ENCODE measurements around the gene HSPB6.

The HSPB6 gene

DNA sequence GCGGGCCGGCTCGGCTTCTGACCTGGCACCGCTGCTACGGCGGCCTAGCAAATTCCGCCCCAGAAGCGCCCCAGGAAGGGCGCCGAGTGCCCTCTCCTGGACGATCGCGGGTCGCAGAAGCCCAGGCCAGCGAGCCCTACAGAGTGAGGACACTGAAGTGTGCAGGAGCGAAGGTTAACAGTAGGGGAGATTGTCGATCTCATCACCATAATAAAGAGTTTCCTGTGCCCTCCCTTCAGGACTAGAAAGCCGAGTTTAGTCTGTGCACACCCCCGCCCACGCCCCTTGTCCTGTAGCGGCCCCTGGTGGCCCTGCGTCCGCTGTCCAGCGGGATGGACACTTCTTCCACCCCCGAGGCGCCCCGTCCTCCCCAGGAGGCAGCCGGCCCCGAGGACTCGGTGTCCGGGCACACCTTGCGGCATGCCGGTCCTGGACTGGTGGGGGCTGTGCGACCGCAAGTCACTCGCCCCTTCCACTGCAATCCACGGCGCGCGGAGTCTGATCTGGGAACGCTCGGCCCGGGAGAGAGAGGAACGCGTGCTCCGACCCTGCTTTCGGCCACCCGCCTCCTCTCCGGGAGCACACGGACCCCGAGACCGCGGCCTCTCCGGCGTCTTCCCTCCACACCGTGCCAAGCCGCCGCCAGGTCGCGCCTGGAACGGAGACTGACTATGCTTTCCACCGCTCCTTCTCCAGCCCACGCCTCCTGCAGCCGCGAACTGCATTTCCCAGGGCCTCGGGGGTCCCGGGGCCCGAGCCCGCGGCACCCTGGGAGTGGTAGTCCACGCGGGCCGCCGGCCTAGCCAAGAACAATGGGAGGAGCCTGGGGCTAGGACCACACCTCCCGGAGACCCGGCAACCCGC lies 39.8 kb downstream of the HSPB6 start:
- DNase-seq (ENCODE audit: low spot score) = peak; percentile 83

DNA sequence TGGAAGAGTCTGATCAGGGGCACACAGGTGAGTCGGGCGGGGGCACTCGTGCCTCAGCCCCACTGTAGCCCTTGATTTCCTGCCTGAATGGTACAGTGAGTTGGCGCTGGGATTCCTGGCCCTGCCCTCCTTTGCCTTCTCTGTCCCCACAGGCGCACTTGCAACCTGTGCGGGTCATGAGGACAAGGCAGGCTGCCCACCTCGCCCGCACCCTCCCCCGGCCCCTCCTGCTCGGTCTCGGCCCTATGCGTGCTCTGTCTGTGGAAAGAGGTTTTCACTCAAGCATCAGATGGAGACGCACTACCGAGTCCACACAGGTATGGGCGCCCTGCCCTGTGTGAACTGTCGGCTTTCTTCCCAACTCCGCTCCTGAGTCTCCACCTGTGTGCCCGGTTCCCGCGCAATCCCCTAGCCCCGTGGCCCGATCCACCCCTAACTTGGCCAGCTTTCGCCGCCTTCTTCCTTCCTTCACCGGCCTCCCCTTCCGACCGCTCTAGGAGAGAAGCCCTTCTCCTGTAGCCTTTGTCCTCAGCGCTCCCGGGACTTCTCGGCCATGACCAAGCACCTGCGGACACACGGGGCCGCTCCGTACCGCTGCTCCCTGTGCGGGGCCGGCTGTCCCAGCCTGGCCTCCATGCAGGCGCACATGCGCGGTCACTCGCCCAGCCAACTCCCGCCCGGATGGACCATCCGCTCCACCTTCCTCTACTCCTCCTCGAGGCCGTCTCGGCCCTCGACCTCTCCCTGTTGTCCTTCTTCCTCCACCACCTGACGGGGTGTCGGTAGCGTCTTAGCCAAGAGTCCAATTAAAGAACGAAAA lies 40.6 kb downstream of the HSPB6 start:
- DNase-seq (ENCODE audit: low spot score) = peak; percentile 58

DNA sequence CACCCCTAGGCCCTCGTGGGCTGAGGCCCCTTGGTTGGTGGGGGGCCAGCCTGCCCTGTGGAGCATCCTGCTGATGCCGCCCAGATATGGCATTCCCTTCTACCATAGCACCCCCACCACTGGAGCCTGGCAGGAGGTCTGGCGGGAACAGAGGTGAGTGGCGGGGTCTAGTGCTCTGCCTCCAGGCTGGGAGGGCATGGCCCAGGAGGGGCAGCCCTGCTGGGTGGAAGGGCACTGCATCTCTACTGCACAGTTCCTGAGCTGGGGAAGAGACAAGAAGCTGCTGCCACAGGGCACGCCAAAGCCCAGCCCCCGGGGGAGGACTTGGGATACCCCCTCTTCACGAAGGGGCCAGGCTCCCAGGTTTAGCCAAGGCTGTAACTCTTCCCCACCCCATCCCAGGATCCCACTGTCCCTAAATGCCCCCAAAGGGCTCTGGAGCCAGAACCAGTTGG lies 41.4 kb downstream of the HSPB6 start:
- DNase-seq (ENCODE audit: low spot score) = no peak

DNA sequence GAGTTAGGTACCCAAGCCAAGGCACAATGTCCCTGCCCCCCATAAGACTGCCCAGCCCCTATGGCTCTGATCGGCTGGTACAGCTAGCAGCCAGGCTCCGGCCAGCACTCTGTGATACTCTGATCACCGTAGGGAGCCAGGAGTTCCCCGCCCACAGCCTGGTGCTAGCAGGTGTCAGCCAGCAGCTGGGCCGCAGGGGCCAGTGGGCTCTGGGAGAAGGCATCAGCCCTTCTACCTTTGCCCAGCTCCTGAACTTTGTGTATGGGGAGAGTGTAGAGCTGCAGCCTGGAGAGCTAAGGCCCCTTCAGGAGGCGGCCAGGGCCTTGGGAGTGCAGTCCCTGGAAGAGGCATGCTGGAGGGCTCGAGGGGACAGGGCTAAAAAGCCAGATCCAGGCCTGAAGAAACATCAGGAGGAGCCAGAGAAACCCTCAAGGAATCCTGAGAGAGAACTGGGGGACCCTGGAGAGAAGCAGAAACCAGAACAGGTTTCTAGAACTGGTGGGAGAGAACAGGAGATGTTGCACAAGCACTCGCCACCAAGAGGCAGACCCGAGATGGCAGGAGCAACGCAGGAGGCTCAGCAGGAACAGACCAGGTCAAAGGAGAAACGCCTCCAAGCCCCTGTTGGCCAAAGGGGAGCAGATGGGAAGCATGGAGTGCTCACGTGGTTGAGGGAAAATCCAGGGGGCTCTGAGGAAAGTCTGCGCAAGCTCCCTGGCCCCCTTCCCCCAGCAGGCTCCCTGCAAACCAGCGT lies 42.1 kb downstream of the HSPB6 start:
- DNase-seq (ENCODE audit: low spot score) = no peak

DNA sequence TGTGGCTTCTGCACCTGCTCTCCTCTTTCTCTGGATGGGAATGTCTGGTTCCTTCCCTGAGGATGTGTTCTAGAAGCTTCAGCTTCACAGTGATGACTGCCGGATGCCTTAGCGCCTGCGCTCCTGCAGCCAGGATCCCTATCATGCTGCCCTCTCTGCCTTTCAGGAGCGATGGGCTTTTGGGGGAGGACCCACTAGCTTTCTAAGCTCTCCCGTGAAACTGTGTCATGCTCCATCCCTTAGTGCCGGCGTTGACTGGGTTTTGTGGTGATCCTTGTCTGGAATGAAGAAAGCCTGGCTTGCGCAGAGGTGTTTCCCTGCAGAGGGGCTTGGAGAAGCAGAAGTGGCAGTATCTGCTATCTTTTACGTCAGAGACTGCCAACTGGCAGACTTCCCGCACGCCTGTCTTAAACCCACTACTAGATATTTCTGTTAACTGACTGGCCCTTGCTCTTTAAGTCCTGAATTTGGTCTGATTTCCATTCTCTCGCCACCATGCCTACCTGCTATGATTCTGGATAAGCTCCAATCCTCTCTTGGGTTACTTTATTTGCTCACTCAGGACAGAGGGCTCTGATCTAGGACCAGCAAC lies 42.8 kb downstream of the HSPB6 start:
- no peak for DNase-seq (ENCODE audit: low spot score)

DNA sequence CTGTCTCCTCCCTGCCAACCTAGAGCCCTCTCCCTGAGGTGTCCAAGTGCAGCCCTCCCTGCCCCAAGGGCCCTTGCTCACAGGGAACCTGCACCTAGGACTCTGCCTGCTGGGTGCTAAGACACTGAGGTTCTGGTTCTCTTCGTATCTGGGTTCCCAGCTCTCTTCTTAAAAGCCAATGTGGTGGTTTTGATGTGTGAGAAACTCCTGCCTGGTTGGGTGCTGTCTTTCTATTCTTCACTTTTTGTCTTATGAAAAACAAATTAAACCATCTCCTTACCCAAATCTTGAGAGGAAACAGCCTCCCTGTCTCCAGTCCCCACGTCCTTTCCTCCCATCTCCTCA lies 43.4 kb downstream of the HSPB6 start:
- DNase-seq (ENCODE audit: low spot score) = no peak

DNA sequence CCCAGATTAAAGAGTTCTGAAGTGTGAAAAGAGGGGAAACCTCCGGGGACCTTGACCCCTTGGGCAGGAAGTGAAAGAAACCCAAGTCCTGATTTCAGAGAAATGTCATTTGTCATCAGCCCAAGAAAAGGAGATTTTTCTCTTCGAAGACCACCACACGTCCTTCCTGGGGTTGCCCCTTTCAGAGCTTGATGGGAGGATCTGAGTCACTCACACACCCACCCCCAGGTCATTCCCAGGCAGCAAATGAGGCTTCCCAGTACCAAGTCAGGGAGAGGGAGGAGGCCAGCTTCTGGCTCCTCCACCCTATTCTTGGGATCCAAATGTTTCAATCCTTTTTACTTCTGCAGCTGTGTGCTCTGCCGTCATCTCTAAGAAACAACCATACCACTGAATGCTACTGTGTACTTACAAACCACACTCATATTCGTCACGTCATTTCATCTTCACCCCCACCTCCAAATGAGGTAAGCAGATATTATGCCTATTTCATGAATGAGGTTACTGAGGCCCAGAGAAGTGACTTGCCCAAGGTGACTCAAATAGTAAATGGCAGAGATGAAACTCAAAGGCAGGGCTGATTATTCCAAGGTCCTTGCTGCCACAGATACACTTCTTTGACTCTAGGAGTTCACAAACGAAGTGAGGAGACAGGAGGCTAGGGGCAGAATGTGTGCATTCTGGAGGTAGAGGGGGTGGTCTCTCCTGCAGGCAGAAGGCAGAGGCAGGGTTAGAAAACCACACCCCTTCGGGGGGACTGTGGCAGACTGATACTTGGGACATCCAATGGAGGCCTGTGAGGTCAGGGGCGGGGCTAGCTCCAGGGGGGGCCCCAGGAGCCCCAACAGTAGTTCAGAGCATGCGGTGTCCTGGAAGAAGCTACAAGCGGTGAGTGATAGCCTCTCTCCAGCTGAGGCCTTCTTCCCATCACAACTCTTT lies 44.0 kb downstream of the HSPB6 start:
- no peak for DNase-seq (ENCODE audit: low spot score)

DNA sequence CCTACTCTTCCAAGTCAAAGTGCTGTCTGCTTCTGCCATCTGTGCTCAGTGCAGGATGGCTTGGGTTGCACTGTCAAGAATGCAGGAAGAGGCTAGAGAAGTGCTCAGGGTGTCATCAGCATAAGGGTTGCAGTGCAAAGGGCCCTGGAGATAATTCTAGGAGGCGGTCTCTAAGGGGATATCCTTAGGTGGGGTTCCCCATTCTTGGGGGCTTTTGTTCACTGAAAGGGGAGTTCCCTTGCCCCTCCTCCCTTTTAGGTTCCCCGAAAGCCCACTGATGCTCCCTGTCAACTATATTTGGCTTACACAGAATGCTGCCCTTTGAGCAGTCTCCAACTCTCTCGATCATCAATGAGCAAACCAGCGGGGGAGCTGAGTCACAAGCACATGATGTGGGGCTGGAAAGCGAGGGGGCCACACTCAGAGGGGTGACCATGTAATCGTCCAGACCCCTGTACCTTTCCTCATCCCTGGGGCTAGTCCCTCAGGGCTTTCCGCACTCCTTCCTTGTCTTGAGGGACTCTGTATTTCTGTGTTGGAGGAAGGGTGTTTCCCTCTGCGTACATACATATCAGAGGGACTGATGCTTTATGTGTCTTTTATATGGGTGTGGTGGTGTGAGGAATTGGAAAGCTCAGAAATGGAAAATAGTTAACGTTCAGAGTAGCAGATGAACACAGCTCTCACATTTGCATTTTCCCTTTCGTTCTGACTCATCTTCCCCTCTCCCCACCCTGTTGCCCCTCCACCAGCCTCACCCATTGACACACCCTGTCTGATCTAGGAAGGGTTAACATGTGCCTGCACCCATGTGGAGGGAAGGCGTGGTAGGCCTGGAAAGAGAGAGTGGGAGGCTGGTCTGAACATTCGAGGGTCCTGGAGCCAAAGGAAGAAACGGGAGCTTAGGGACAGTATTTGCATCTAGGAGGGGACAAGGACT lies 45.8 kb downstream of the HSPB6 start:
- DNase-seq (ENCODE audit: low spot score) = no peak

DNA sequence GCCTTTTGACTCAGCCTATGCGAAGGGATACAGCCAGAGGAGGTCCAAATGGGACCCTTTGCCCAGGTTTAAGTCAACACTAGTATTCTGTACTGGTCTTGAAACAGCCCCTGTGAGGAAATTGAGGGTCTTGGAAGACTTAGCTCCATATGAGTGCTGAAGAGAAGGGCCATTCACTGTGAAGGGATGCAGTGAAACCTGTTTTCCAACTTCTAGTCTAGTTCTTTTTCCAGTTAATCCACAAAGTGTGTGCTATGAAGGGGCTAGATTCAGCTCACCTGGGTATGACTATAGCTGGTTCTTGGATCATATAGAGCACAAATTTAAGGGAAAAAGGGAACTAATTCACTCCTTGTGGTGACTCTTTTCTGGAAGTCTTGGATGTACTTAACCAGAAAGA lies 48.4 kb downstream of the HSPB6 start:
- DNase-seq (ENCODE audit: low spot score) = no peak
